ENCODE measurements around the gene MTCL3.

- TF ChIP-seq CTCF (IDR thresholded peaks at IDR 0.05) (no peak), POLR2A (IDR thresholded peaks at IDR 0.05) (no peak), POLR2AphosphoS5 (IDR thresholded peaks at IDR 0.05) (no peak), EP300 (IDR thresholded peaks at IDR 0.05; ENCODE audit: low read depth) (no peak)
These were observed 60.9 kb downstream of the MTCL3 start for GRCh38 chr6:127458222-127458621.
